ENCODE data around the gene PDZD7.

- TF ChIP-seq CTCF (IDR thresholded peaks at IDR 0.05 in 8 of 11, conservative IDR thresholded peaks at IDR 0.05 in 3 of 11) (no peak), POLR2A (IDR thresholded peaks at IDR 0.05) (no peak), POLR2AphosphoS5 (IDR thresholded peaks at IDR 0.05) (no peak)
These were observed 20.6 kb downstream of the PDZD7 start for GRCh38 chr10:101010329-101010728.

Data from spleen (tissue), 7 donors.